Gastroesophageal sphincter (tissue), 3 donors: Measurements from ENCODE around the gene IFRD1.

Source experiments
- POLR2A ChIP-seq, 2 donors: fragments of 450-650 bp; IDR thresholded peaks; one replicate each; pipeline ENCODE4 v1.6.1; 2017; ENCODE audit warnings: antibody characterized with exemption in 2 of 2, mild to moderate bottlenecking in 2 of 2, moderate library complexity in 1 of 2
- POLR2AphosphoS5 ChIP-seq: sonication (generic); formaldehyde crosslinking; IDR thresholded peaks from one replicate; pipeline ENCODE4 v1.6.1; 2017; ENCODE audit warnings: antibody characterized with exemption
- TF ChIP-seq, protein P1 (sequence below), 4 experiments: fragments of 200-600 bp in 2 of 4; fragments of 450-650 bp in 2 of 4; sonication (generic) in 1 of 4; IDR thresholded peaks; one replicate each; pipeline ENCODE4 v1.5.1; 2017 to 2019; ENCODE audit warnings: antibody characterized with exemption in 4 of 4, mild to moderate bottlenecking in 2 of 4, moderate library complexity in 2 of 4

GRCh38 chr7:112431803-112432202 is 18.5 kb upstream of the IFRD1 start:
- TF ChIP-seq, protein P1, sequence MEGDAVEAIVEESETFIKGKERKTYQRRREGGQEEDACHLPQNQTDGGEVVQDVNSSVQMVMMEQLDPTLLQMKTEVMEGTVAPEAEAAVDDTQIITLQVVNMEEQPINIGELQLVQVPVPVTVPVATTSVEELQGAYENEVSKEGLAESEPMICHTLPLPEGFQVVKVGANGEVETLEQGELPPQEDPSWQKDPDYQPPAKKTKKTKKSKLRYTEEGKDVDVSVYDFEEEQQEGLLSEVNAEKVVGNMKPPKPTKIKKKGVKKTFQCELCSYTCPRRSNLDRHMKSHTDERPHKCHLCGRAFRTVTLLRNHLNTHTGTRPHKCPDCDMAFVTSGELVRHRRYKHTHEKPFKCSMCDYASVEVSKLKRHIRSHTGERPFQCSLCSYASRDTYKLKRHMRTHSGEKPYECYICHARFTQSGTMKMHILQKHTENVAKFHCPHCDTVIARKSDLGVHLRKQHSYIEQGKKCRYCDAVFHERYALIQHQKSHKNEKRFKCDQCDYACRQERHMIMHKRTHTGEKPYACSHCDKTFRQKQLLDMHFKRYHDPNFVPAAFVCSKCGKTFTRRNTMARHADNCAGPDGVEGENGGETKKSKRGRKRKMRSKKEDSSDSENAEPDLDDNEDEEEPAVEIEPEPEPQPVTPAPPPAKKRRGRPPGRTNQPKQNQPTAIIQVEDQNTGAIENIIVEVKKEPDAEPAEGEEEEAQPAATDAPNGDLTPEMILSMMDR (IDR thresholded peaks at IDR 0.05), result no peak
- no peak for TF ChIP-seq POLR2A (IDR thresholded peaks at IDR 0.05)
- no peak for TF ChIP-seq POLR2AphosphoS5
